IMR-90 (cell line): ENCODE data around the gene TMEM190. TPM values are rescaled to one million over a fixed set of nuclear protein-coding genes. Genes with fewer than 3 reads are reported as not detected.

Source experiments
- ATAC-seq: fragments of 200-7000 bp; cut with Tn5 transposase; 2 replicates; pipeline ENCODE4 v1.9.1; 2020; ENCODE audit warnings: low read depth, mild to moderate bottlenecking, moderate library complexity
- BruUV-seq: library from RNA; stranded (reverse); fragments of 400-500 nt; replicated peaks from 2 replicates; lab custom pipeline; 2021; lab: Mats Ljungman, UMichigan
- CTCF ChIA-PET: fragments of 300-600 bp; formaldehyde crosslinking; extraction: SDS; loops from one replicate; lab custom pipeline; 2021; ENCODE audit warnings: antibody characterized with exemption; lab: Yijun Ruan, JAX
- POLR2A ChIA-PET: fragments of 300-600 bp; sonication (Branson Sonifier 250); formaldehyde crosslinking; loops from one replicate; lab custom pipeline; 2022; ENCODE audit warnings: antibody characterized with exemption; ENCODE audit not compliant: unreplicated experiment; lab: Charles Lee
- DNase-seq: peaks from one replicate; pipeline ENCODE4 v3.0.0; 2013
- H2AFZ ChIP-seq: replicated peaks from 2 replicates; pipeline ENCODE3; 2013; ENCODE audit warnings: low read length, mild to moderate bottlenecking; ENCODE audit not compliant: poor library complexity
- H2AK5ac ChIP-seq: 2 replicates; pipeline ENCODE4 v1.6.1; 2013; ENCODE audit warnings: low read depth, low read length, inconsistent platforms
- H2AK9ac ChIP-seq: replicated peaks from 2 replicates; pipeline ENCODE3; 2013; ENCODE audit warnings: mild to moderate bottlenecking, low read depth, low read length, moderate library complexity; ENCODE audit not compliant: poor library complexity
- H2BK120ac ChIP-seq: 2 replicates; pipeline ENCODE4 v1.6.1; 2013; ENCODE audit warnings: low read depth, low read length, inconsistent platforms
- H2BK15ac ChIP-seq: 3 replicates; pipeline ENCODE4 v1.6.1; 2013; ENCODE audit warnings: low read depth, low read length, inconsistent platforms
- H2BK20ac ChIP-seq: 2 replicates; pipeline ENCODE4 v1.6.1; 2013; ENCODE audit warnings: low read depth, mild to moderate bottlenecking, inconsistent platforms, low read length, moderate library complexity
- H2BK5ac ChIP-seq: 2 replicates; pipeline ENCODE4 v1.6.1; 2013; ENCODE audit warnings: mild to moderate bottlenecking, low read depth, low read length, inconsistent platforms; ENCODE audit not compliant: poor library complexity, severe bottlenecking
- H3K14ac ChIP-seq: replicated peaks from 2 replicates; pipeline ENCODE4 v1.6.1; 2013; ENCODE audit warnings: low read depth, low read length, inconsistent platforms
- H3K18ac ChIP-seq: 2 replicates; pipeline ENCODE4 v1.6.1; 2013; ENCODE audit warnings: low read depth, low read length, control low read depth
- H3K23ac ChIP-seq: 2 replicates; pipeline ENCODE4 v1.6.1; 2013; ENCODE audit warnings: low read depth, low read length, inconsistent platforms
- H3K27ac ChIP-seq: 2 replicates; pipeline ENCODE4 v1.5.1; 2013; ENCODE audit warnings: mild to moderate bottlenecking, control low read depth, low read length; ENCODE audit not compliant: insufficient read depth
- H3K27me3 ChIP-seq: 2 replicates; pipeline ENCODE4 v1.6.1; 2013; ENCODE audit warnings: low read length; ENCODE audit not compliant: control insufficient read depth, insufficient read depth
- H3K36me3 ChIP-seq: 2 replicates; pipeline ENCODE4 v1.6.1; 2013; ENCODE audit warnings: low read length, mixed read lengths; ENCODE audit not compliant: control insufficient read depth, insufficient read depth
- H3K4ac ChIP-seq: 2 replicates; pipeline ENCODE4 v1.6.1; 2013; ENCODE audit warnings: low read depth, low read length, inconsistent platforms
- H3K4me1 ChIP-seq: 2 replicates; pipeline ENCODE4 v1.6.1; 2013; ENCODE audit warnings: low read length, mixed read lengths; ENCODE audit not compliant: control insufficient read depth, insufficient read depth
- H3K4me2 ChIP-seq: 2 replicates; pipeline ENCODE4 v1.6.1; 2013; ENCODE audit warnings: low read depth, mild to moderate bottlenecking, control low read depth, low read length, moderate library complexity
- H3K4me3 ChIP-seq: 2 replicates; pipeline ENCODE4 v1.5.1; 2013; ENCODE audit warnings: low read depth, mild to moderate bottlenecking, control low read depth, low read length, moderate library complexity; ENCODE audit not compliant: insufficient read depth
- H3K56ac ChIP-seq: 2 replicates; pipeline ENCODE4 v1.6.1; 2013; ENCODE audit warnings: low read length, inconsistent platforms; ENCODE audit not compliant: insufficient read depth; ENCODE audit errors: extremely low read depth
- H3K79me1 ChIP-seq, 2 experiments: 2 replicates each; pipeline ENCODE4 v1.6.1; 2013; ENCODE audit warnings: low read length in 2 of 2, inconsistent platforms in 1 of 2, low read depth in 1 of 2
- H3K9ac ChIP-seq: 2 replicates; pipeline ENCODE4 v1.6.1; 2013; ENCODE audit warnings: low read depth, low read length, control low read depth
- H3K9me1 ChIP-seq: 2 replicates; pipeline ENCODE4 v1.6.1; 2013; ENCODE audit warnings: low read length, inconsistent platforms; ENCODE audit not compliant: insufficient read depth
- H3K9me3 ChIP-seq: 2 replicates; pipeline ENCODE4 v1.6.1; 2013; ENCODE audit warnings: low read length; ENCODE audit not compliant: control insufficient read depth, insufficient read depth
- H4K20me1 ChIP-seq: 2 replicates; pipeline ENCODE4 v1.6.1; 2013; ENCODE audit warnings: low read length, inconsistent platforms; ENCODE audit not compliant: insufficient read depth
- H4K5ac ChIP-seq: 2 replicates; pipeline ENCODE4 v1.6.1; 2013; ENCODE audit warnings: mild to moderate bottlenecking, low read depth, low read length, control low read depth
- H4K8ac ChIP-seq, 2 experiments: 2 replicates each; pipeline ENCODE4 v1.6.1; 2013; ENCODE audit warnings: low read depth in 2 of 2, low read length in 2 of 2, control low read depth in 1 of 2, inconsistent platforms in 1 of 2
- H4K91ac ChIP-seq: 2 replicates; pipeline ENCODE4 v1.6.1; 2013; ENCODE audit warnings: low read depth, low read length, inconsistent platforms; ENCODE audit not compliant: insufficient read depth
- MAFK ChIP-seq: IDR thresholded peaks from 2 replicates; pipeline ENCODE4 v1.6.1; 2012; ENCODE audit warnings: low read depth, low read length, improper control_type of control experiment
- RAD21 ChIP-seq: IDR thresholded peaks from 2 replicates; pipeline ENCODE4 v1.6.1; 2012; ENCODE audit warnings: low read length, improper control_type of control experiment
- RCOR1 ChIP-seq: IDR thresholded peaks from 2 replicates; pipeline ENCODE4 v1.6.1; 2012; ENCODE audit warnings: mild to moderate bottlenecking, low read length, improper control_type of control experiment; ENCODE audit not compliant: insufficient replicate concordance
- WGBS, 2 experiments: methylation state at CpG; one replicate each; pipeline versions ENCODE4 v1.1.5 to v1.1.7; 2013; ENCODE audit warnings: missing lambda C conversion rate in 2 of 2; ENCODE audit not compliant: insufficient read length in 1 of 2; ENCODE audit errors: extremely low coverage in 2 of 2; 5-methylcytosine and 5-hydroxymethylcytosine counted together
- dilution Hi-C: fragments of 300-500 bp; cut with HindIII; formaldehyde crosslinking; loops from one replicate; pipeline ENCODE4 v1.14.3; 2018; ENCODE audit warnings: low sequenced_read_pairs; ENCODE audit not compliant: unreplicated experiment
- in situ Hi-C: fragments of 300-500 bp; cut with MboI; formaldehyde crosslinking; loops from 3 replicates; pipeline ENCODE4 v1.14.3; 2019; ENCODE audit warnings: low sequenced_read_pairs, inconsistent platforms, mixed read lengths
- intact Hi-C: fragments of 100-400 bp; cut with micrococcal nuclease; formaldehyde crosslinking; loops from 2 replicates; pipeline ENCODE4 v1.10.0; 2022
- polyA plus RNA-seq, 3 experiments: library from polyadenylated mRNA; depleted of rRNA; stranded (reverse); fragments of >200 nt; gene quantifications; 2 replicates each; pipeline ENCODE4 v1.2.3, GENCODE V29; 2012; ENCODE audit warnings: low replicate concordance in 1 of 3
- total RNA-seq: library from RNA; depleted of rRNA; stranded (reverse); fragments of >200 nt; gene quantifications from 2 replicates; pipeline ENCODE4 v1.2.3, GENCODE V29; 2012
- TF ChIP-seq, protein P1 (sequence below): fragments of 150-350 bp; IDR thresholded peaks from 2 replicates; pipeline ENCODE4 v1.6.1; 2016; ENCODE audit warnings: low read depth, mild to moderate bottlenecking, low read length, moderate library complexity, borderline replicate concordance

The TMEM190 gene
- total and polyA plus RNA-seq, 2 of the 4 experiments (the other 2 are of a cell fraction) = 1.6 TPM; not detected in 1

DNA sequence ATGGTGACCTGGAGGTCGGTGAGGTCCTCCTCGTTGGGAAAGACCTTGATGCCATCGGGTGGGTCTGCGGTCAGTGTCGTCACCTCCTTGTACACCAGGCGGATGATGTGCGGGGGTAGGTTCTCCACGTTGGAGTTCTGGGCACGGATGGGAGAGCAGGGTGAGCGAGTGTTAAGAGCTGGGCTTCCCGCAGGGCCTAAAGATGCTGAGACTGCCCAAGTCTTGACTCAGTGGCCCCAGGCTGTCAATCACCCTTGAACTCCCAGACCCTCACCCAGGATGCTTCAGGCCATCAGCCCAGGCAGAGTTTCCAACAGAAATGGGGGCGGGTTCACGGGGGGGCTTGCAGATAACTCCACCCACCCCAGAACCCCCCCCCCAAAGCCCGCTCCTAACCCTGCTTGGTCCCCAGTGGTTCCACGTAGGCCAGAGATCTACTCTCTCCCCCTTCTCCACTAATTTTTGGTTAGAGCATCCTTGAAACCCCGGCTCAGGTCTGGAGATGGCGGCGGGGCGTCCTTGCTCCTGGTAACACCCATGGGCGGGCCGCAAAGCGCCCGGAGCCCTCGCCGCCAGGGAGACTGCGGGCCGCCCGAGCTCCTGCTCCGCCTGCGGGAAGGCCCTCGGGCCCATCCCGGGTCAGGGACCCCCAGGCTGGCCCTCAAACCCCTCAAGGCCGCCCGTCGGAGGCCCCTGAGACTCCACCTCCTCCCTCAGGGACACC, 30.4 kb downstream of the TMEM190 start:
- H4K91ac ChIP-seq = no peak overlapping the region
- H4K8ac ChIP-seq = no peak overlapping the region; a peak in 1 of 4 replicates
- CTCF ChIA-PET = no interaction called here
- peak overlapping the region; percentile 98 for H2AK9ac ChIP-seq
- peak; percentile 28 for ATAC-seq
- H3K9ac ChIP-seq = peak overlapping the region; percentile 76
- H2BK20ac ChIP-seq = no peak overlapping the region
- no peak for TF ChIP-seq RAD21
- no peak for TF ChIP-seq MAFK
- no peak for TF ChIP-seq RCOR1
- TF ChIP-seq, protein P1, sequence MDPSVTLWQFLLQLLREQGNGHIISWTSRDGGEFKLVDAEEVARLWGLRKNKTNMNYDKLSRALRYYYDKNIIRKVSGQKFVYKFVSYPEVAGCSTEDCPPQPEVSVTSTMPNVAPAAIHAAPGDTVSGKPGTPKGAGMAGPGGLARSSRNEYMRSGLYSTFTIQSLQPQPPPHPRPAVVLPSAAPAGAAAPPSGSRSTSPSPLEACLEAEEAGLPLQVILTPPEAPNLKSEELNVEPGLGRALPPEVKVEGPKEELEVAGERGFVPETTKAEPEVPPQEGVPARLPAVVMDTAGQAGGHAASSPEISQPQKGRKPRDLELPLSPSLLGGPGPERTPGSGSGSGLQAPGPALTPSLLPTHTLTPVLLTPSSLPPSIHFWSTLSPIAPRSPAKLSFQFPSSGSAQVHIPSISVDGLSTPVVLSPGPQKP = no peak
- peaks cover 30% of the 10 kb centered on the region for H3K36me3 ChIP-seq
- intact Hi-C loops (loop anchor here (5.0 kb wide), 1 partner anchor 95 kb away; no protein-coding TSS in a partner anchor), in situ Hi-C loops (no loop called here), dilution Hi-C loops (no loop called here)
- no peak overlapping the region for H2BK15ac ChIP-seq
- H3K4me3 ChIP-seq = peak overlapping the region; percentile 64
- H3K23ac ChIP-seq = peak overlapping the region; percentile 96
- 0 out of 2 replicates have a peak overlapping the region, but pooled peaks have one; percentile 20 for H3K18ac ChIP-seq
- H3K79me1 ChIP-seq = peaks cover 7 to 42% of the 10 kb centered on the region in 2 experiments
- H3K27ac ChIP-seq = peak overlapping the region; percentile 73
- peak overlapping the region; percentile 62 for H3K4ac ChIP-seq
- no peak overlapping the region for H2BK120ac ChIP-seq
- WGBS, 2 experiments = 0% methylated on average over 11 of the region's 35 CpGs; no CpG with 5 or more reads in 1 of the 2 experiments
- H3K4me1 ChIP-seq = peaks cover 17% of the 10 kb centered on the region
- H4K5ac ChIP-seq = no peak overlapping the region
- DNase-seq = no peak
- POLR2A ChIA-PET = interaction anchor here (0.6 to 1.4 kb wide), 8 partner anchors 11 to 141 kb away, joined by 3 to 9 read pairs (median 4); no protein-coding TSS in a partner anchor
- H3K27me3 ChIP-seq = no peaks in the 10 kb centered on the region
- peak overlapping the region; percentile 91 for H2AFZ ChIP-seq
- H3K9me3 ChIP-seq = no peaks in the 10 kb centered on the region
- H3K4me2 ChIP-seq = peak overlapping the region; percentile 98
- H2BK5ac ChIP-seq = peak overlapping the region; percentile 49
- peak overlapping the region; percentile 73 for H3K56ac ChIP-seq
- peak overlapping the region; percentile 86 for H2AK5ac ChIP-seq
- peaks cover 47% of the 10 kb centered on the region for H4K20me1 ChIP-seq
- H3K14ac ChIP-seq = peak overlapping the region; percentile 95
- TSS peak; percentile 48 for BruUV-seq
- peaks cover 19% of the 10 kb centered on the region for H3K9me1 ChIP-seq
